ENCODE measurements around the gene CHN2.

CHN2 gene

GRCh38 chr7:29416276-29416937 lies 221.8 kb downstream of the CHN2 start:
- no peak for TF ChIP-seq POLR2A (IDR thresholded peaks at IDR 0.05; ENCODE audit: extremely low read depth, insufficient read length)
- TF ChIP-seq, protein P1, sequence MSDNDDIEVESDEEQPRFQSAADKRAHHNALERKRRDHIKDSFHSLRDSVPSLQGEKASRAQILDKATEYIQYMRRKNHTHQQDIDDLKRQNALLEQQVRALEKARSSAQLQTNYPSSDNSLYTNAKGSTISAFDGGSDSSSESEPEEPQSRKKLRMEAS (IDR thresholded peaks at IDR 0.05; ENCODE audit: low read depth, low read length), result no peak
- no peak for TF ChIP-seq MYC (IDR thresholded peaks at IDR 0.05; ENCODE audit: low read depth, low read length)
- TF ChIP-seq, protein P2, sequence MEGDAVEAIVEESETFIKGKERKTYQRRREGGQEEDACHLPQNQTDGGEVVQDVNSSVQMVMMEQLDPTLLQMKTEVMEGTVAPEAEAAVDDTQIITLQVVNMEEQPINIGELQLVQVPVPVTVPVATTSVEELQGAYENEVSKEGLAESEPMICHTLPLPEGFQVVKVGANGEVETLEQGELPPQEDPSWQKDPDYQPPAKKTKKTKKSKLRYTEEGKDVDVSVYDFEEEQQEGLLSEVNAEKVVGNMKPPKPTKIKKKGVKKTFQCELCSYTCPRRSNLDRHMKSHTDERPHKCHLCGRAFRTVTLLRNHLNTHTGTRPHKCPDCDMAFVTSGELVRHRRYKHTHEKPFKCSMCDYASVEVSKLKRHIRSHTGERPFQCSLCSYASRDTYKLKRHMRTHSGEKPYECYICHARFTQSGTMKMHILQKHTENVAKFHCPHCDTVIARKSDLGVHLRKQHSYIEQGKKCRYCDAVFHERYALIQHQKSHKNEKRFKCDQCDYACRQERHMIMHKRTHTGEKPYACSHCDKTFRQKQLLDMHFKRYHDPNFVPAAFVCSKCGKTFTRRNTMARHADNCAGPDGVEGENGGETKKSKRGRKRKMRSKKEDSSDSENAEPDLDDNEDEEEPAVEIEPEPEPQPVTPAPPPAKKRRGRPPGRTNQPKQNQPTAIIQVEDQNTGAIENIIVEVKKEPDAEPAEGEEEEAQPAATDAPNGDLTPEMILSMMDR (IDR thresholded peaks at IDR 0.05; ENCODE audit: low read depth, low read length), result no peak
- no peak for DNase-seq (ENCODE audit: low read depth)
- no peak overlapping the region for H3K4me3 ChIP-seq (ENCODE audit: low read depth, low read length)

DNA sequence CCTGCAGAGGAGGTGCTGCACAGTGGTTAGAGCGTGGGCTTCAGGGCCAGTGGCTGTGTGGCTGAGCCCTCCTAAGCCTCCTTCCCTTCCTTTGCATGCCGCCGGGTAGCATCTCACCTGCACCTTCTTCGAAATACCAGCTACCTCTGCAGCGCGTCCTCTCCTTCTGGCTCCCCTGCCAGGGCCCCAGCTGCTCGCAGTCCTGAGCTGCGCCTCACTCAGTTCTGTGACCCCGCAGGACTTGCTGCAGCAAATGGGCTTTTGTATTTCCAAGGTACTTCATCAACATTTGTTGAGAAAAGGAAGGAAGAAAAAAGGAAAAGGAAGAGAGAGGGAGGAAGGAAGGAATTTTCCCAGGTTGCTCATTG lies 222.3 kb downstream of the CHN2 start:
- TF ChIP-seq, protein P2 (IDR thresholded peaks at IDR 0.05; ENCODE audit: low read depth, low read length), result no peak
- TF ChIP-seq MYC (IDR thresholded peaks at IDR 0.05; ENCODE audit: low read depth, low read length), result no peak
- TF ChIP-seq POLR2A (IDR thresholded peaks at IDR 0.05; ENCODE audit: extremely low read depth, insufficient read length), result no peak
- TF ChIP-seq, protein P1 (IDR thresholded peaks at IDR 0.05; ENCODE audit: low read depth, low read length), result no peak
- DNase-seq (ENCODE audit: low read depth), result no peak
- no peak overlapping the region for H3K4me3 ChIP-seq (ENCODE audit: low read depth, low read length)

GRCh38 chr7:29418056-29418455 lies 223.5 kb downstream of the CHN2 start:
- DNase-seq (ENCODE audit: low read depth), result no peak
- TF ChIP-seq MYC (IDR thresholded peaks at IDR 0.05; ENCODE audit: low read depth, low read length) (no peak), POLR2A (IDR thresholded peaks at IDR 0.05; ENCODE audit: extremely low read depth, insufficient read length) (no peak)
- TF ChIP-seq, protein P1 (IDR thresholded peaks at IDR 0.05; ENCODE audit: low read depth, low read length), result no peak
- TF ChIP-seq, protein P2 (IDR thresholded peaks at IDR 0.05; ENCODE audit: low read depth, low read length), result no peak
- no peak overlapping the region for H3K4me3 ChIP-seq (ENCODE audit: low read depth, low read length)

DNA sequence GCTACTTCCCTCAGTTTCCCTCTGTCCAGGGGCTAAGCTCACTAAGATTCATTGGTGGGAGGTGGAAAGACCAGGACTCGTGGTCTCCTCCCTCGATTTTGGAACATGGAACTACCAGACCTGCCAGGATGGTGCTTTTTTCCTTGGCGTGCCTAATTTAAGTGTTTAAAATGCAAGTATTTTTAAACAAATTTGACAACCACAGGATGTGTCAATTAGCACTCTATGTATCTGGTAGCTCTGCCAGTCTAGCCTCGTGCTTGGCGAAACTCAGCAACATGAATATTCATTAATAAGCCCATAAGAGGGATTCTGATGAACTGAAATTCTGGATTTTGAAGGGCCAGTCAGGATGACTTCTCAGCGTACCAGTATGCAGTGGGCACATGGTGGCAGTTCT lies 224.1 kb downstream of the CHN2 start:
- DNase-seq (ENCODE audit: low read depth), result no peak
- TF ChIP-seq, protein P2 (IDR thresholded peaks at IDR 0.05; ENCODE audit: low read depth, low read length), result no peak
- TF ChIP-seq POLR2A (IDR thresholded peaks at IDR 0.05; ENCODE audit: extremely low read depth, insufficient read length), result no peak
- TF ChIP-seq, protein P1 (IDR thresholded peaks at IDR 0.05; ENCODE audit: low read depth, low read length), result no peak
- no peak for TF ChIP-seq MYC (IDR thresholded peaks at IDR 0.05; ENCODE audit: low read depth, low read length)

DNA sequence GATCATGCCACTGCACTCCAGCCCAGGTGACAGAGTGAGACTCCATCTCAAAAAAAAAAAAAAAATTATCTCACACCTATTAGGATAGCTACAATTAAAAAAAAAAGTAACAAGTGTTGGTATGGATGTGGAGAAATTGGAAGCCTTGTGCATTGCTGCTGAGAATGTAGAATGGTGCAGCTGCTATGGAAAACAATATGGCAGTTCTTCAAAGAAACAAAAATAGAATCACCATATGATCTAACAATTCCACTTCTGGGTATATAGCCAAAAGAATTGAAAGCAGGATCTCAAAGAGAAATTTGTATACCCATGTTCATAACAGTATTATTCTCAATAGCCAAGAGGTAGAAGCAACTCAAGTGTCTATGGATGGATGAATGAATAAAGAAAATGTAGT lies 225.4 kb downstream of the CHN2 start:
- DNase-seq (ENCODE audit: low read depth), result no peak
- no peak overlapping the region for H3K4me3 ChIP-seq (ENCODE audit: low read depth, low read length)
- TF ChIP-seq MYC (IDR thresholded peaks at IDR 0.05; ENCODE audit: low read depth, low read length) (no peak), POLR2A (IDR thresholded peaks at IDR 0.05; ENCODE audit: extremely low read depth, insufficient read length) (no peak)
- TF ChIP-seq, protein P2 (IDR thresholded peaks at IDR 0.05; ENCODE audit: low read depth, low read length), result no peak
- TF ChIP-seq, protein P1 (IDR thresholded peaks at IDR 0.05; ENCODE audit: low read depth, low read length), result no peak

More for the DNA sequence above, 224.1 kb downstream of the CHN2 start:
- no peak overlapping the region for H3K4me3 ChIP-seq (ENCODE audit: low read depth, low read length)
